A549 (cell line): ENCODE data around the gene PLEKHA3. TPM values are rescaled to one million over a fixed set of nuclear protein-coding genes. Genes with fewer than 3 reads are reported as not detected.

Source experiments
- ATAC-seq, 2 experiments: fragments of 200-7000 bp in 1 of 2; fragments of >200 bp in 1 of 2; cut with Nextera tagmentation in 1 of 2; cut with Tn5 transposase in 1 of 2; 3 replicates each; pipeline versions ENCODE4 v1.8.0 to v1.9.1; 2018 to 2020; ENCODE audit warnings: mild to moderate bottlenecking in 1 of 2, moderate library complexity in 1 of 2
- CTCF ChIA-PET: fragments of 300-600 bp; sonication (Branson Sonifier 250); formaldehyde crosslinking; extraction: SDS; loops from one replicate; lab custom pipeline; 2021; ENCODE audit warnings: antibody characterized with exemption, inconsistent platforms; lab: Yijun Ruan, JAX
- POLR2A ChIA-PET: fragments of 350-600 bp; formaldehyde crosslinking; extraction: SDS; loops from one replicate; lab custom pipeline; 2021; ENCODE audit warnings: antibody characterized with exemption, inconsistent platforms; lab: Yijun Ruan, JAX
- DNase-seq, 2 experiments: peaks; one replicate each; pipeline versions ENCODE4 v3.0.0 to v3.0.0-alpha.2; 2011 to 2016; ENCODE audit warnings: low read depth in 1 of 2, low spot score in 1 of 2
- FAIRE-seq: peaks from 2 replicates; lab custom pipeline; 2011; peaks lifted over from hg19 to GRCh38; lab: Jason Lieb, UNC
- H3K27ac ChIP-seq, 2 experiments: fragments of >200 bp; sonication (Bioruptor Twin); formaldehyde crosslinking; 3 replicates each; pipeline ENCODE4 v1.5.1; 2016 to 2017
- H3K4me1 ChIP-seq: fragments of >200 bp; sonication (Bioruptor Twin); formaldehyde crosslinking; 3 replicates; pipeline ENCODE4 v1.6.1; 2016
- H3K4me2 ChIP-seq: fragments of >200 bp; sonication (Bioruptor Twin); formaldehyde crosslinking; 3 replicates; pipeline ENCODE4 v1.6.1; 2016
- H3K4me3 ChIP-seq: fragments of >200 bp; sonication (Bioruptor Twin); formaldehyde crosslinking; 3 replicates; pipeline ENCODE4 v1.5.1; 2016
- H3K9me3 ChIP-seq: fragments of >200 bp; sonication (Bioruptor Twin); formaldehyde crosslinking; 3 replicates; pipeline ENCODE4 v1.6.1; 2016
- CBX2 ChIP-seq: fragments of 200-600 bp; sonication (generic); IDR thresholded peaks from 2 replicates; pipeline ENCODE4 v1.6.1; 2016; ENCODE audit warnings: low read depth, mild to moderate bottlenecking, borderline replicate concordance
- CBX8 ChIP-seq: fragments of 200-600 bp; sonication (generic); IDR thresholded peaks from 2 replicates; pipeline ENCODE4 v1.6.1; 2016
- CEBPB ChIP-seq, 2 experiments: fragments of >200 bp in 1 of 2; sonication (Bioruptor Twin) in 1 of 2; formaldehyde crosslinking in 1 of 2; IDR thresholded peaks; 2 replicates each; pipeline ENCODE4 v1.6.1; 2012 to 2016
- EP300 ChIP-seq, 2 experiments: fragments of >200 bp; sonication (Bioruptor Twin); formaldehyde crosslinking; IDR thresholded peaks; 2 replicates in 1 of 2; 3 replicates in 1 of 2; pipeline ENCODE4 v1.6.1; 2016 to 2017
- ESRRA ChIP-seq: fragments of 150-350 bp; IDR thresholded peaks from 2 replicates; pipeline ENCODE4 v1.6.1; 2014; ENCODE audit warnings: mild to moderate bottlenecking, low read length, borderline replicate concordance
- FOSB ChIP-seq: fragments of 250-450 bp; sonication (Bioruptor Pico); IDR thresholded peaks from 2 replicates; pipeline ENCODE4 v1.5.0; 2020; ENCODE audit warnings: mild to moderate bottlenecking, moderate library complexity
- HEYL ChIP-seq: fragments of 250-450 bp; sonication (Bioruptor Pico); IDR thresholded peaks from 2 replicates; pipeline ENCODE4 v1.8.0; 2021; ENCODE audit warnings: mild to moderate bottlenecking, moderate library complexity
- HOXA7 ChIP-seq: fragments of 250-450 bp; sonication (Bioruptor Pico); IDR thresholded peaks from 2 replicates; pipeline ENCODE4 v1.5.0; 2020; ENCODE audit warnings: mild to moderate bottlenecking, moderate library complexity
- JUN ChIP-seq, 2 experiments: fragments of >200 bp; sonication (Bioruptor Twin); formaldehyde crosslinking; IDR thresholded peaks; 2 replicates in 1 of 2; 3 replicates in 1 of 2; pipeline ENCODE4 v1.6.1; 2016 to 2017
- JUNB ChIP-seq: fragments of >200 bp; sonication (Bioruptor Twin); formaldehyde crosslinking; IDR thresholded peaks from 2 replicates; pipeline ENCODE4 v1.6.1; 2016
- MAZ ChIP-seq: fragments of 150-350 bp; IDR thresholded peaks from 2 replicates; pipeline ENCODE4 v1.6.1; 2014; ENCODE audit warnings: antibody characterized with exemption, low read depth, low read length, borderline replicate concordance
- MYC ChIP-seq: IDR thresholded peaks from 2 replicates; pipeline ENCODE4 v1.6.1; 2012; ENCODE audit warnings: mild to moderate bottlenecking, inconsistent platforms, low read length, improper control_type of control experiment, borderline replicate concordance
- NPAS2 ChIP-seq: fragments of 250-450 bp; sonication (Bioruptor Pico); IDR thresholded peaks from 2 replicates; pipeline ENCODE4 v1.8.0; 2022; ENCODE audit warnings: mild to moderate bottlenecking, moderate library complexity, borderline replicate concordance
- NR3C1 ChIP-seq: fragments of >200 bp; sonication (Bioruptor Twin); formaldehyde crosslinking; IDR thresholded peaks from 3 replicates; pipeline ENCODE4 v1.6.1; 2017
- PHF8 ChIP-seq: fragments of 200-600 bp; sonication (generic); IDR thresholded peaks from 2 replicates; pipeline ENCODE4 v1.6.1; 2016; ENCODE audit warnings: low read depth, mild to moderate bottlenecking, antibody characterized with exemption, moderate library complexity, borderline replicate concordance
- POLR2A ChIP-seq: IDR thresholded peaks from 2 replicates; pipeline ENCODE4 v1.6.1; 2012; ENCODE audit warnings: mild to moderate bottlenecking, low read length
- RAD21 ChIP-seq, 2 experiments: fragments of >200 bp in 1 of 2; sonication (Bioruptor Twin) in 1 of 2; formaldehyde crosslinking in 1 of 2; IDR thresholded peaks in 1 of 2; conservative IDR thresholded peaks in 1 of 2; 2 replicates in 1 of 2; 3 replicates in 1 of 2; pipeline ENCODE4 v1.6.1; 2012 to 2018; ENCODE audit warnings: inconsistent platforms in 1 of 2
- RCOR1 ChIP-seq: fragments of 150-350 bp; IDR thresholded peaks from 2 replicates; pipeline ENCODE4 v1.6.1; 2014; ENCODE audit warnings: antibody characterized with exemption, low read length, low read depth
- RFX5 ChIP-seq: fragments of 450-650 bp; IDR thresholded peaks from 2 replicates; pipeline ENCODE4 v1.7.1; 2014; ENCODE audit warnings: antibody characterized with exemption, mild to moderate bottlenecking, moderate library complexity
- RNF2 ChIP-seq: fragments of 200-600 bp; sonication (generic); IDR thresholded peaks from 2 replicates; pipeline ENCODE4 v1.6.1; 2016; ENCODE audit warnings: low read depth, mild to moderate bottlenecking, antibody characterized with exemption, moderate library complexity, borderline replicate concordance
- TFCP2L1 ChIP-seq: fragments of 250-450 bp; sonication (Bioruptor Pico); IDR thresholded peaks from 2 replicates; pipeline ENCODE4 v1.5.0; 2021; ENCODE audit warnings: mild to moderate bottlenecking
- TP53 ChIP-seq: fragments of 250-450 bp; sonication (Bioruptor Pico); IDR thresholded peaks from 2 replicates; pipeline ENCODE4 v1.5.0; 2021; ENCODE audit warnings: mild to moderate bottlenecking, moderate library complexity
- ZC3H11A ChIP-seq: fragments of 450-650 bp; IDR thresholded peaks from 2 replicates; pipeline ENCODE4 v1.6.1; 2014; ENCODE audit warnings: antibody characterized with exemption, mild to moderate bottlenecking
- ZFP36 ChIP-seq: fragments of 450-650 bp; IDR thresholded peaks from 2 replicates; pipeline ENCODE4 v1.6.1; 2014; ENCODE audit warnings: borderline replicate concordance; ENCODE audit not compliant: partially characterized antibody
- ZNF302 ChIP-seq: fragments of 250-450 bp; sonication (Bioruptor Pico); IDR thresholded peaks from 2 replicates; pipeline ENCODE4 v1.9.0; 2021; ENCODE audit warnings: inconsistent platforms, mild to moderate bottlenecking, moderate library complexity
- ZSCAN20 ChIP-seq: fragments of 250-450 bp; sonication (Bioruptor Pico); IDR thresholded peaks from 2 replicates; pipeline ENCODE4 v1.8.0; 2022; ENCODE audit warnings: mild to moderate bottlenecking, moderate library complexity
- WGBS: methylation state at CpG from one replicate; pipeline ENCODE4 v1.1.6; 2017; ENCODE audit errors: missing lambda C conversion rate; 5-methylcytosine and 5-hydroxymethylcytosine counted together
- polyA plus RNA-seq, 4 experiments: library from polyadenylated mRNA; depleted of rRNA in 3 of 4; stranded (reverse); fragments of >200 nt; fragmentation: RNase III in 1 of 4; extraction: RNeasy Plus Mini Kit Qiagen cat#74134 plus additional on column Dnase treatment in 1 of 4; gene quantifications; 2 replicates in 3 of 4; 3 replicates in 1 of 4; pipeline ENCODE4 v1.2.3, GENCODE V29; 2011 to 2017
- TF ChIP-seq, protein P1 (sequence below): fragments of >200 bp; sonication (Bioruptor Twin); formaldehyde crosslinking; IDR thresholded peaks from 2 replicates; pipeline ENCODE4 v1.6.1; 2016
- TF ChIP-seq, protein P2 (sequence below): fragments of 450-650 bp; IDR thresholded peaks from 2 replicates; pipeline ENCODE4 v1.6.1; 2014; ENCODE audit warnings: antibody characterized with exemption
- TF ChIP-seq, protein P3 (sequence below): fragments of 250-450 bp; sonication (Bioruptor Pico); IDR thresholded peaks from 2 replicates; pipeline ENCODE4 v1.5.0; 2020; ENCODE audit warnings: low read depth, mild to moderate bottlenecking, moderate library complexity
- TF ChIP-seq, protein P4 (sequence below): fragments of 150-350 bp; IDR thresholded peaks from 2 replicates; pipeline ENCODE4 v1.6.1; 2014; ENCODE audit warnings: low read depth, mild to moderate bottlenecking, low read length

Gene PLEKHA3
- polyA plus RNA-seq, 2 of the 4 experiments (the other 2 are of a cell fraction): 9.6 to 47.4 TPM

DNA sequence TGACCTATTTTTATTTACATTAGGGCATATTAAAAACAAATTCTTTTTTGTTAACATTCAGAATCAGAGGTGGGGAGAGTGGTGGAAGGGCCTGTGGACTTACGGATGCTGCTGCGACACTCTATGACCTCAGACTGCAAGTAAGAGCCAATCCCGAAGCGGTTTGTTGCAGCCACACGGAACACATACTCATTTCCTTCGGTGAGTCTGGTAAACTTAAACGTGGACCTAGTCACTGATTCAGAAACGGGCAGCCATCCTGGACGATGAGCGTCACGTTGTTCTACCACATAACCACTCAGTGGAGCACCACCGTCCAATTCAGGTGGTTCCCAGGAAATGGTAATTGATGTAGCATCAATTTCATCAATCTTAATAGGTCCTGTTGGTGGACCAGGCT is 61.9 kb downstream of the PLEKHA3 start:
- H3K9me3 ChIP-seq: no peaks in the 10 kb centered on the region
- TF ChIP-seq ZFP36 (no peak), ZSCAN20 (CRISPR knock-in tag) (no peak), JUNB (no peak), RAD21 (conservative IDR thresholded peaks at IDR 0.05 in 1 of 2, IDR thresholded peaks at IDR 0.05 in 1 of 2) (no peak), HEYL (no peak), NPAS2 (CRISPR knock-in tag) (no peak), POLR2A (no peak), RFX5 (no peak), FOSB (CRISPR knock-in tag) (no peak), HOXA7 (CRISPR knock-in tag) (no peak), TFCP2L1 (CRISPR knock-in tag) (no peak)
- TF ChIP-seq, protein P1, sequence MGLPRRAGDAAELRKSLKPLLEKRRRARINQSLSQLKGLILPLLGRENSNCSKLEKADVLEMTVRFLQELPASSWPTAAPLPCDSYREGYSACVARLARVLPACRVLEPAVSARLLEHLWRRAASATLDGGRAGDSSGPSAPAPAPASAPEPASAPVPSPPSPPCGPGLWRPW: no peak
- TF ChIP-seq, protein P2, sequence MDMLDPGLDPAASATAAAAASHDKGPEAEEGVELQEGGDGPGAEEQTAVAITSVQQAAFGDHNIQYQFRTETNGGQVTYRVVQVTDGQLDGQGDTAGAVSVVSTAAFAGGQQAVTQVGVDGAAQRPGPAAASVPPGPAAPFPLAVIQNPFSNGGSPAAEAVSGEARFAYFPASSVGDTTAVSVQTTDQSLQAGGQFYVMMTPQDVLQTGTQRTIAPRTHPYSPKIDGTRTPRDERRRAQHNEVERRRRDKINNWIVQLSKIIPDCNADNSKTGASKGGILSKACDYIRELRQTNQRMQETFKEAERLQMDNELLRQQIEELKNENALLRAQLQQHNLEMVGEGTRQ: no peak
- no peaks in the 10 kb centered on the region for H3K4me1 ChIP-seq
- FAIRE-seq (no peak), DNase-seq (no peak), ATAC-seq (no peak)
- ChIA-PET CTCF (interaction anchor here (1.3 kb wide), 1 partner anchor 62 kb away, joined by 3 read pairs; the partner anchor contains the start of gene PLEKHA3), POLR2A (no interaction called here)
- H3K4me2 ChIP-seq: no peak overlapping the region
- WGBS: 82% methylated on average over 12 of the region's 12 CpGs
- no peak overlapping the region for H3K4me3 ChIP-seq
- no peak overlapping the region for H3K27ac ChIP-seq

DNA sequence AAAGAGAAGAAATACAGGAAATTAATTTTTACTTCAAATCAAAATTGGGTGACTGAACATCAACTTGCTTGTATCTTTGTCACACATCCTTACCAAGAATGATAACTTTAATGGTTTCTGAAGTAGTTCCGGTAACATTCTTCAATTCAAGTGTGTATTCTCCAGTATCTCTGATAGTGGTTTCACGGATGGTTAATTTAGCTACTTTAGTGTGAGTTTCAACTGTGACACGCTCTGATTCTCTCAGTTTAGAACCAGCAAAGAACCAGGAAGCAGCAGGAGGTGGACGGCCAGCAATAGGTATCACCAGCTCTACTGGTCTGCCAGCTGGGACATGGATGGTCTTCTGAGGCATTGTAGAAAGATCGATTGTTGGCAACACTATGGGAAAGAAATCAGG is 62.3 kb downstream of the PLEKHA3 start:
- no peak overlapping the region for H3K4me3 ChIP-seq
- no peaks in the 10 kb centered on the region for H3K9me3 ChIP-seq
- ChIA-PET CTCF (interaction anchor here (1.1 kb wide), 1 partner anchor 20 kb away, joined by 4 read pairs; no protein-coding TSS in a partner anchor), POLR2A (no interaction called here)
- H3K4me1 ChIP-seq: no peaks in the 10 kb centered on the region
- no peak for ATAC-seq
- H3K4me2 ChIP-seq: no peak overlapping the region
- H3K27ac ChIP-seq: no peak overlapping the region
- 86% methylated on average over 5 of the region's 5 CpGs for WGBS
- no peak for TF ChIP-seq ZC3H11A
- TF ChIP-seq RAD21 (conservative IDR thresholded peaks at IDR 0.05 in 1 of 2, IDR thresholded peaks at IDR 0.05 in 1 of 2): no peak
- TF ChIP-seq ZNF302: no peak
- TF ChIP-seq, protein P3, sequence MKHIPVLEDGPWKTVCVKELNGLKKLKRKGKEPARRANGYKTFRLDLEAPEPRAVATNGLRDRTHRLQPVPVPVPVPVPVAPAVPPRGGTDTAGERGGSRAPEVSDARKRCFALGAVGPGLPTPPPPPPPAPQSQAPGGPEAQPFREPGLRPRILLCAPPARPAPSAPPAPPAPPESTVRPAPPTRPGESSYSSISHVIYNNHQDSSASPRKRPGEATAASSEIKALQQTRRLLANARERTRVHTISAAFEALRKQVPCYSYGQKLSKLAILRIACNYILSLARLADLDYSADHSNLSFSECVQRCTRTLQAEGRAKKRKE (CRISPR knock-in tag): no peak
- TF ChIP-seq, protein P4, sequence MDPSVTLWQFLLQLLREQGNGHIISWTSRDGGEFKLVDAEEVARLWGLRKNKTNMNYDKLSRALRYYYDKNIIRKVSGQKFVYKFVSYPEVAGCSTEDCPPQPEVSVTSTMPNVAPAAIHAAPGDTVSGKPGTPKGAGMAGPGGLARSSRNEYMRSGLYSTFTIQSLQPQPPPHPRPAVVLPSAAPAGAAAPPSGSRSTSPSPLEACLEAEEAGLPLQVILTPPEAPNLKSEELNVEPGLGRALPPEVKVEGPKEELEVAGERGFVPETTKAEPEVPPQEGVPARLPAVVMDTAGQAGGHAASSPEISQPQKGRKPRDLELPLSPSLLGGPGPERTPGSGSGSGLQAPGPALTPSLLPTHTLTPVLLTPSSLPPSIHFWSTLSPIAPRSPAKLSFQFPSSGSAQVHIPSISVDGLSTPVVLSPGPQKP: no peak
- no peak for TF ChIP-seq NR3C1
- TF ChIP-seq RCOR1: no peak
- TF ChIP-seq PHF8: no peak
- no peak for TF ChIP-seq CBX2
- no peak for TF ChIP-seq TP53
- no peak for TF ChIP-seq POLR2A
- no peak for TF ChIP-seq JUN (IDR thresholded peaks at IDR 0.05)
- TF ChIP-seq MYC: no peak
- TF ChIP-seq CBX8: no peak
- TF ChIP-seq ESRRA: no peak
- no peak for TF ChIP-seq RNF2
- TF ChIP-seq EP300 (IDR thresholded peaks at IDR 0.05): no peak
- no peak for TF ChIP-seq MAZ
- no peak for TF ChIP-seq ZSCAN20 (CRISPR knock-in tag)
- TF ChIP-seq CEBPB (IDR thresholded peaks at IDR 0.05): no peak
- FAIRE-seq: no peak
- no peak for DNase-seq
